A549 treated with Hydrocortisone at 1 μM for 4 hours (cell line): ENCODE data around the gene LRP10. TPM values are rescaled to one million over a fixed set of nuclear protein-coding genes. Genes with fewer than 3 reads are reported as not detected.

Experiments
- total RNA-seq: library from RNA; stranded (reverse); fragments of 200-300 nt; extraction: Qiagen RNA extraction; gene quantifications from 5 replicates; pipeline ENCODE4 v1.2.3, GENCODE V29; 2022

LRP10 gene, protein sequence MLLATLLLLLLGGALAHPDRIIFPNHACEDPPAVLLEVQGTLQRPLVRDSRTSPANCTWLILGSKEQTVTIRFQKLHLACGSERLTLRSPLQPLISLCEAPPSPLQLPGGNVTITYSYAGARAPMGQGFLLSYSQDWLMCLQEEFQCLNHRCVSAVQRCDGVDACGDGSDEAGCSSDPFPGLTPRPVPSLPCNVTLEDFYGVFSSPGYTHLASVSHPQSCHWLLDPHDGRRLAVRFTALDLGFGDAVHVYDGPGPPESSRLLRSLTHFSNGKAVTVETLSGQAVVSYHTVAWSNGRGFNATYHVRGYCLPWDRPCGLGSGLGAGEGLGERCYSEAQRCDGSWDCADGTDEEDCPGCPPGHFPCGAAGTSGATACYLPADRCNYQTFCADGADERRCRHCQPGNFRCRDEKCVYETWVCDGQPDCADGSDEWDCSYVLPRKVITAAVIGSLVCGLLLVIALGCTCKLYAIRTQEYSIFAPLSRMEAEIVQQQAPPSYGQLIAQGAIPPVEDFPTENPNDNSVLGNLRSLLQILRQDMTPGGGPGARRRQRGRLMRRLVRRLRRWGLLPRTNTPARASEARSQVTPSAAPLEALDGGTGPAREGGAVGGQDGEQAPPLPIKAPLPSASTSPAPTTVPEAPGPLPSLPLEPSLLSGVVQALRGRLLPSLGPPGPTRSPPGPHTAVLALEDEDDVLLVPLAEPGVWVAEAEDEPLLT
- 70.9 to 81.1 TPM (median 78.0 TPM) in 5 replicates for total RNA-seq

DNA sequence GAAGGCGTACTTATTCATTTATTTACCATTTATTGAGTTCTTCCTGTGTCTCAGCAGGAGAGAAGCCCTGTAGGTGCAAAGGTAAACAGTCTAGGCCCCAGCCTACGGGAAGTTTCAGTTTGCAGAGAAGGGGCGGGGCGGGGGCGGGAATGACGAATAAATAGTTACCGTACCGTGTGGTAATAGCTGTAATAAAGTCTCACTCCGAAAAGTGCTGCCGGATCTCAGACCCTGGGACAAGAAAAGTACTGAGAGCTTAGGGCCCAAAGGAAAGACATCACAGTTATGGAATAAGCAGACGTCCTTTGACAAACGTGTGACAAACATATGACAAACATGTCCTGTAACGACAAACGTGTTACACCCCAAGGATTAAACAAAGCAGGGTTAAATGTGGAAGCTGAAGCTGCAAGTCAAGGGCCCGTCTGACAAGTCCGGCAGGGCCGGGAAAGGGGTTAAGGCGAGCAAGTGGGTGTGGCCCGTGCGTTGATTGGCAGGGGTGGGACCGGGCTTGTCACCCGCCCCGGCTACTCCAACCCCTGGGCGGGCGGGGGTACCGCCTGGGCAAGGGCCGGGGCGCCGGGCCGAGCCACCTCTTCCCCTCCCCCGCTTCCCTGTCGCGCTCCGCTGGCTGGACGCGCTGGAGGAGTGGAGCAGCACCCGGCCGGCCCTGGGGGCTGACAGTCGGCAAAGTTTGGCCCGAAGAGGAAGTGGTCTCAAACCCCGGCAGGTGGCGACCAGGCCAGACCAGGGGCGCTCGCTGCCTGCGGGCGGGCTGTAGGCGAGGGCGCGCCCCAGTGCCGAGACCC, at the start of gene LRP10:
LRP10 (plus strand) TSS at position 517 of the 809 bp plus-strand sequence. CDS start 564 bp downstream, outside the sequence.

DNA sequence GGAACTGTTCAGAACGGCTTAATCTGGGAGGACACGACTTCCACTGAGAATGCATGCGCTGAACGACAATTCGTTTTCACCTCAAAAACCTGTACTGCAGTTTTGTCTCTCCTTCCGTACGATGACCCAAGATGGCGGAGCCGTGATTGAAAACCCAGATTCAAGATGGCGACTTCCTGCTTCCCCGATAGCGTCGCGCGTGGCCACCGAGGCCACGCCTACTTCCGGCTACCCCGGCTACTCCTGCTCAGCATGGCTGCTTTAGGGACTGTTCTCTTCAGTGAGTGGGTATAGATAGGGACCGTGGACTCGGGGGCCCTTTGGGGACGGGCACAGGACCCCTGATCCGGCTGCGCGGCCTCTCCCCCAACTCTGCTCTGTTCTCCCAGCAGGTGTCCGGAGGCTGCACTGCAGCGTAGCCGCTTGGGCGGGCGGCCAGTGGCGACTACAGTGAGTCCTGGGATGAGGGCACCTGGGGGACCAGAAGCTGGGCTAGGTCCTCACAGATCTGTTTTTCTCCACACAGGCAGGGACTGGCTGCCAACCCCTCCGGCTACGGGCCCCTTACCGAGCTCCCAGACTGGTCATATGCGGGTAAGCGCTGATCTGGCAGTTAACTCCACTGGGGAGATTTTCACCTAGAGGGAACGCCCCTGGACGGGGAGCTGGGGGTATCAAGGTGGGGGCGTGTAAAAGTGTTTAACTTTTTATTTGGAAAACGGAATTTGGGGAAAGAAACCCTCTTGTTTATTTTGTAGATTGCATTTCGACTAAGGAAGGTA, 41.7 kb upstream of the LRP10 start, which contains the start of gene MRPL52:
MRPL52 (plus strand) TSS at position 227 of the 782 bp plus-strand sequence; CDS start at position 253, 26 bp downstream.

DNA sequence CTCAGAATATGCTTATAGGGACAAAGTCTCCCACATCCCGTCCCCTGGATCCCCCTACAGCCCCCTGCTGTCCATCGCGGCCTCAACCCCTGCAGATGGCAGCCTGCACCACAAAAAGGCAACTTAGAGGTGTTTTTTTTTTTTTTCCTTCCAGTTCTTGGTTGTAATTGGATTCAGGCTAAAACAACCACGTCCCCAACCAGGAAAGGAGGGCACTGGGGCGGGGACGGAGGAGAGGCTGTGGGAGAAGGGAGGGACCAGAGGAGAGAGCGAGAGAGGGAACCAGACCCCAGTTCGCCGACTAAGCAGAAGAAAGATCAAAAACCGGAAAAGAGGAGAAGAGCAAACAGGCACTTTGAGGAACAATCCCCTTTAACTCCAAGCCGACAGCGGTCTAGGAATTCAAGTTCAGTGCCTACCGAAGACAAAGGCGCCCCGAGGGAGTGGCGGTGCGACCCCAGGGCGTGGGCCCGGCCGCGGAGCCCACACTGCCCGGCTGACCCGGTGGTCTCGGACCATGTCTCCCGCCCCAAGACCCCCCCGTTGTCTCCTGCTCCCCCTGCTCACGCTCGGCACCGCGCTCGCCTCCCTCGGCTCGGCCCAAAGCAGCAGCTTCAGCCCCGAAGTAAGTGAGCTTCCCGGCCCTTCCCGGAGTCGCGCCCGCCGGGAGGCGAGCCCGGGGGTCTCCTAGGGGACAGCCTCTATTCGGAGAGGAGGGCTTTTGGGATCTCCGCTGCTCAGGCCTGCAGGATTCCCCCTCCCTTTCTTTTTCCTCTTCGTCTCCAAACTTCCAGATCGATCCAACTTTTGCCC, 35.0 kb upstream of the LRP10 start, which contains the start of gene MMP14:
MMP14 (plus strand) TSS at position 285 of the 813 bp plus-strand sequence; CDS start at position 518, 233 bp downstream.

DNA sequence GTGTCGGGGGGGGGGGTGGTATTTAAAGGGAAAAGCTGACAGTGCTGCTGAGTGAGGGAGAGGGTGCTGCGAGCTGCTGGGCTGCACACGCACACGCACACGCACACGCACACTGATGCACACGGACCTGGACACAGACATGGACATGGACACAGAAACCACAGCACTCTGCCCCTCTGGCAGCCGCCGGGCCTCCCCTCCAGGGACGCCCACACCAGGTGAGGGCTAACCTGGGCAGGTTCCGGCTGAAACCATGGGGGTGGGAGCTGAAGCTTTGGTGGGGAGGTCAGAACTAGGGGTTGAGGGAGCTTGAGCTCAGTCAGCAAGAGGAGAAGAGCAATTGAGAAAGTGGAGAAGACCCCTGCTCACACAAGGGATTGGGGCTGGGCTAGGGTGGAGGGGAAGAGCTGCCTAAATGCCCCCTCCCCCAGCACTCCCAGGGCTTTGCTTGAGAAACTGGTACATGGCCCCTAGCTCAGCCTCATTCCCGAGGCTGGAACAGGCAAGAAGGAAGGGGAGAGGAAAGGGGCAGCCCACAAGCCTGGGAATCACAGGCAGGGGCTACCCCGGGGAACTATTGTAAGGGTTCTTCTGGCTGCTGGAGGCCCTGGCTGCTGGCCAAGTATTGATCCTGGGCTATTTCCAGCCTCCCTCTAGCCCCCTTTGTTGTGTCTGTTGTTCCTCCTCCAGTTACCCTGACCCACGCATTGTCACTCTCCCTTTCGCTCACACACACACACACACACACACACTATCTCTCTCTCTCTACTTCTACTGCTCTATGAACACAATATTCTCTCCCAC, 11.8 kb downstream of the LRP10 start, which contains the start of gene REM2:
REM2 (plus strand) TSS at position 50 of the 804 bp plus-strand sequence; CDS start at position 116, 66 bp downstream.

DNA sequence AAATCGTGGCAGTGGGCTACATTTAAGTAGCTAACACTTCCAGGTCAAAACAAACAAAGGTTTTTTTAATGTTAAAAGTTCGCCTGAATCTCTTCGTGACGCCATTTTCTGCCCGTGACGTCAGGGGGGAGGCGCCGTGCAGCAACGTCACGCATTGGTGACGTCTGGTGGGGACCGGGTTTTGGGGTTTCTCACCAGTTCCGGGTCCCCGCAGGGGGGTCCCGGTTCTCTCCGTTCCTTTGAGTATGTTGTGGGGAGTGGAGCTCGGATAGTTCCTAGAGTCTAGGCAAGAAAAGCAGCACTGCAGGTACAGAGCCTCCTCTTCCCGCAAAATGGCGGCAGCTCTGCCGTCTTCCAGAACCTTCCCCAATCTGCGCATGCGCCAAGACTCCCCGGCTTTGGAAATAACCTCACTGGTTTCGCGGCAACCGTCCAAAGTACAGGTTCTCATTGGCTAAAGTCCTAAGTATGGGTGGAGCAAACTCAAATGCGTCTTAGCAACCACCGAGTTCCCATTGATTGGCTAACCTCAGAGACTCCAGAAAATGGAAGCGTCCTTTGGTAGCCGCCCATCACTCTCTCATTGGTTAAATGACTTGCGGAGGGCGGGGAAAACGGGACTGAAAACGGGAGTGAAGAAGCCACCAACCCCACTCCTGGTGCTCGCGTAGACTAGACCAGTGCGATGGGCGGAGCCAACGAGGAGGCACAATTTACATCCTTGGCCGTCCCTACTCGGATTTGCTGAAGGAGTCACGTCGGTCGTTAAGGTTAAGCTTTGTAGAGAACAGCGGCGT, 47.5 kb downstream of the LRP10 start, which contains the start of gene RBM23:
RBM23 (minus strand) TSS at position 346 of the 797 bp plus-strand sequence.

DNA sequence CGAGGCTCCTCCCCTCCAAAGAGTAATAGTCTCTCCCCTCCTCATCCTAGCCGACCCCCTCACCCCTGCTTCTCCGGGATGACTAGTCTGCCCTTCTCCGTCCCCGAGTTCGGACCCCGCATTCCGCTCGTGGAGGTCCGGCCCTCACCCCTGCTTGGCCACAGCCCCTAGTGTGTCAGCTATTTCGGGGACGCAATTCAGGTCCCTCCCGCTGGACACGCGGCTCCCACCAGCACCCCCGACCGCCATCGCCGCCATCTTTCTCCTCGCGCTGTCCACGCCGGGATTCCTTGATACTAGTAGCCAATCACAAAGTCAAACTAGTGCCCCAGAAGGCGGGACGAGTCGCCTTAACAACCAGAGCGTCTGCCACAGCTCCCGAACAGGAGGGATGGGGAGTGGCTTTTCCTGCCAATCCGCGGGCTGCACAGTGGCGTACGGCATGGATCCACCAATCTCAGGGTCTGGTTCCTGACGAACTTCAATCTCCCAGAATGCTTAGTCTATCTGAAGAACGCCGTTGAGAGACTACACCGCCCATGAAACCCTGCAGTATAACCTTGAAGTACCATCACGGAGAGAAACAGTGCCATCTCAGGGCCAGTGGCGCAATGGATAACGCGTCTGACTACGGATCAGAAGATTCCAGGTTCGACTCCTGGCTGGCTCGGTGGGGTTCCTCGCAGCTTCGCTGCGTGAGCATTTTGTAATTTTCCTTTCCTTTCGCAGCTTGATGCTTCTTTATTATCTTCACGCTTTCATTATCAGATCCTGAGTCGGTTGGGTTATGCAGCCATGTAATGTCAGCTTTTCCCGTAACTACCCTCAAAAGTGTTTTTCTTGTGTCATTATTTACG, 57.8 kb downstream of the LRP10 start, which contains the start of gene PRMT5:
PRMT5 (minus strand) TSS at position 273 of the 857 bp plus-strand sequence; CDS start at position 258, 15 bp downstream.

Other genes starting within 250 kb of the LRP10 start
- gene OR6J1, start 227.4 kb upstream of the LRP10 start, total RNA-seq, result not detected in 5 replicates
- 146 to 166 TPM (median 159 TPM) in 5 replicates for gene OXA1L, start 105.1 kb upstream of the LRP10 start, total RNA-seq
- gene SLC7A7, start 56.3 kb upstream of the LRP10 start, total RNA-seq, result 20.6 to 31.9 TPM (median 22.2 TPM) in 5 replicates
- 98.8 to 218 TPM (median 198 TPM) in 5 replicates for gene MRPL52, start 41.9 kb upstream of the LRP10 start, total RNA-seq
- 0.41 to 0.78 TPM (median 0.66 TPM) in 5 replicates for gene MMP14, start 35.2 kb upstream of the LRP10 start, total RNA-seq
- gene REM2, start 11.5 kb downstream of the LRP10 start, total RNA-seq, result 0.30 to 0.46 TPM (median 0.36 TPM) in 5 replicates
- 55.9 to 63.4 TPM (median 58.8 TPM) in 5 replicates for gene RBM23, start 47.4 kb downstream of the LRP10 start, total RNA-seq
- 91.3 to 119 TPM (median 103 TPM) in 5 replicates for gene PRMT5, start 57.6 kb downstream of the LRP10 start, total RNA-seq
- 35.5 to 36.9 TPM (median 35.9 TPM) in 5 replicates for gene HAUS4, start 85.3 kb downstream of the LRP10 start, total RNA-seq
- 31.9 to 40.6 TPM (median 34.4 TPM) in 5 replicates for gene AJUBA, start 110.8 kb downstream of the LRP10 start, total RNA-seq
- 2.4 to 3.7 TPM (median 3.0 TPM) in 5 replicates for gene C14orf93, start 138.4 kb downstream of the LRP10 start, total RNA-seq
- 290 to 318 TPM (median 311 TPM) in 5 replicates for gene PSMB5, start 163.2 kb downstream of the LRP10 start, total RNA-seq
- not detected in 5 replicates for gene PSMB11, start 170.5 kb downstream of the LRP10 start, total RNA-seq
- gene CDH24, start 185.8 kb downstream of the LRP10 start, total RNA-seq, result 3.2 to 4.5 TPM (median 4.3 TPM) in 5 replicates
- 86.3 to 111 TPM (median 88.9 TPM) in 5 replicates for gene ACIN1, start 223.4 kb downstream of the LRP10 start, total RNA-seq
- 71.4 to 102 TPM (median 99.5 TPM) in 5 replicates for gene C14orf119, start 223.8 kb downstream of the LRP10 start, total RNA-seq
- not detected in 5 replicates for gene CIROP, start 233.2 kb downstream of the LRP10 start, total RNA-seq
- 0.07 to 0.08 TPM in 2 of 5 replicates, not detected in the others for gene CEBPE, start 247.5 kb downstream of the LRP10 start, total RNA-seq